G401.6 (cell line): ENCODE results near the gene GALT.

Experiments used
- FAIRE-seq: peaks from 2 replicates; lab custom pipeline; 2012; peaks lifted over from hg19 to GRCh38; lab: Jason Lieb, UNC

GALT gene

GRCh38 chr9:34651876-34652601, 5.6 kb downstream of the GALT start, which contains the start of gene IL11RA:
IL11RA (plus strand) TSS chr9:34652185; CDS start chr9:34655218, 3,033 bp downstream.
- FAIRE-seq = no peak

DNA sequence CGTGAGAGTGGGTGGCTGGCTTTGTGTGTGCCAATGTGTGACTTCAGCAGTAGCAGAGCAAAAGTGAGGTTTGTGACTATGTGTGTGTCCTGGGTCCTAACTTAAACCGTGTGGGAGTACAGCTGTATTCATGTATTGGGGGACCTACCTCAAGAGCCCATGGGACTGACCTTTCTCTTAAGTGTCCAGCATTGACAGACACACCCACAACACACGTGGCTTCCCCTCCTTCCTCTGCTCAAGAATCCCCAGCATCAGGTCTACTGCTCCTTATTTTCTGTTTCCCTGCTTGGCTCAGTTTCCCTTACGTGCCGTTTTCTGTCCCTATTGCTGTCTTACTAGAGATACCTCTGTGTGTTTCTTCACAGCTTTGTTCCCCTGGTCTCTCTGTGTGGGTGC, 6.1 kb downstream of the GALT start:
- FAIRE-seq = no peak

- FAIRE-seq = no peak
These were observed 6.9 kb downstream of the GALT start for GRCh38 chr9:34653151-34654072.

DNA sequence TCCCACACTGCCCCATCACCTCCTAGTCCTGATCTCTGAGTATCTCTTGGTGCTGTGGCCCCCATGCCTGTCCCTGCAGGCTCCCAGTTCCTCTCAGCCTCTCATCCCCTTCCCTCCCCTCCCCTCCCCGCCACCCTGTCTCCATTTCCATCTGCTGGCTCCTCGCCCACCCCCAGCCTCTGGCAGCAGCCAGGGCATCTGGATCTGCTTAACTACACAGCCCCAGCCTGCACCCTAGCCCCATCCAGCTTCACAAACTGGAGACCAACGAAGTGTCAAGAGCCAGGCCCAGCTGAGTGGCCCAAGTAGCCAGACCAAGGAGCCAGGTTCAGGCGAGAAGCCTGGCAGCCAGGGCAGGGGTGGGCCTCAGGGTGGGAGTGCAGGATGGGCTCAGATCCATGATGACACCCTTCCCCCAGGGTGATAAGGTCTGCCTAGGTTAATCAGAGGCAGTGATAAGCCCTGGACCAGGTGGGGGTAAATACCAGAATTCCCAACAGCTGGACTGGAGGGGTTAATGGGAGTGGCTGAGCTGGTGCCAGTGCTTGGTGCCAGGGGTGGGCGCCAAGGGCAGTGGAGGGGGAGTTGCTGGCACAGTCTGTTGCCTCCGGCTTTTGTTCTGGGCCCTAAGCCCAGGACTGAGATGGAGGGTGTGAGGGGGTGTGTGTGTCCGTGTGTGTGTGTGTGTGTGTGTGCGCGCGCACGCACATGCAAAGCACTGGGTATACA, 8.0 kb downstream of the GALT start:
- FAIRE-seq = no peak

- no peak for FAIRE-seq
These were observed 8.9 kb downstream of the GALT start for GRCh38 chr9:34655394-34655793.

- no peak for FAIRE-seq
These were observed 10.5 kb downstream of the GALT start for GRCh38 chr9:34656992-34657391.

DNA sequence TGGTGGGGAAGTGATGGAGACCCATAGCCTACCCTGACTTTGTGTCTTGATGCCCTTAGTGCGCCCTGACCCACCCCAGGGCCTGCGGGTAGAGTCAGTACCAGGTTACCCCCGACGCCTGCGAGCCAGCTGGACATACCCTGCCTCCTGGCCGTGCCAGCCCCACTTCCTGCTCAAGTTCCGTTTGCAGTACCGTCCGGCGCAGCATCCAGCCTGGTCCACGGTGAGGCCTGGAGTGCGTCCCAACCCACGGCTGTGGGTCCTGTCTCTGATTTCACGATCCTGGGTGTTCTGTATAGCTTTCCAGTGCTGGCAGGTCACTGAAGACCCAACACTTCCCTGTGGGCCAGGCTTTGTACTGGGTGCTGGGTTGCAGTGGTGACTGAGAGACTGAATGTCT, 12.0 kb downstream of the GALT start:
- no peak for FAIRE-seq

DNA sequence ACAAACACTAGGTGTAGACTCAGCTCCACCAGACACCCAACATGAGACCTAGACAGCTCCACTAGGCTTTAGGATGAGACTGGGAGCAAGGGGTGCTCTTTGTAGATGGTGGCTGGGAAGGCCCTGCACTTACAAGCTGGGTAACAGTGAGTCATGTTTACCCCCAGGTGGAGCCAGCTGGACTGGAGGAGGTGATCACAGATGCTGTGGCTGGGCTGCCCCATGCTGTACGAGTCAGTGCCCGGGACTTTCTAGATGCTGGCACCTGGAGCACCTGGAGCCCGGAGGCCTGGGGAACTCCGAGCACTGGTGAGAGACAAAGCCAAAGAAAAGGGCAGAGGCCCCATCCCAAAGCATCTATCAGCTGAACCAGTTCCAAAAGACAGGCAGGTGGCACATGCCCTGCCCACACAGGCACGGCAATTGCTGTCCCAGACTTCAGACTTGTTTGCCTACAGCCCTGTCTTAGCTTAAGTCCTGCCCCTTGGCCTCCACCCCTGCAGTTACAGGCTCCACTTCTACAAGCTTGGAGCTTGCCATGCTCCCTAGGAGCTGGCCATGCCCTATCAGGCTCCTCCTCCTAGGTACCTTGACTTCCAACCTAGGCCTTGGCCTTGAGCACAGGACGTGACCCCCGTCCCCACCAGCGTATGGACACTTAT, 13.2 kb downstream of the GALT start:
- no peak for FAIRE-seq

GRCh38 chr9:34662526-34663302, 16.2 kb downstream of the GALT start, which contains the start of gene CCL27:
CCL27 (minus strand) TSS chr9:34662657; CDS start chr9:34662633, 24 bp downstream.
- FAIRE-seq = no peak

DNA sequence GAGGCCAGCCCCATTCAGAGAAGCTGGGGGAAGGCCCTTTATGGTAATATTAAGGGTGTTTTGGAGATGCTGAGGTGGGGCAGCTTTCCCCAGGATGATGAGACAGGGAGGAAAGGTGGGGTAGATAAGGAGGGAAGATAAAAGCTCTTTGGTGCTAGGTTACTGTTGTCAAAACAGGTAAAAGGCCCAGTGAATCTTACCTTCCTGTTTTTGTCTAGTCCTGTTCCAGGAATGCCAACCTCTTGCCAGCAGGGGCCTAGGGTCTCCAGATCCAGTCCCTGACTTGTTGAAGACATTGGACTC, 16.8 kb downstream of the GALT start:
- no peak for FAIRE-seq

GRCh38 chr9:34664281-34665066, 18.0 kb downstream of the GALT start:
- peak; percentile 59 for FAIRE-seq

GRCh38 chr9:34665067-34665380, 18.5 kb downstream of the GALT start:
- no peak for FAIRE-seq

GRCh38 chr9:34665381-34666250, 19.1 kb downstream of the GALT start:
- no peak for FAIRE-seq

- no peak for FAIRE-seq
These were observed 23.5 kb downstream of the GALT start for GRCh38 chr9:34669809-34670562.

- no peak for FAIRE-seq
These were observed 24.8 kb downstream of the GALT start for GRCh38 chr9:34671307-34671706.

GRCh38 chr9:34674440-34674839, 28.0 kb downstream of the GALT start:
- FAIRE-seq = no peak

DNA sequence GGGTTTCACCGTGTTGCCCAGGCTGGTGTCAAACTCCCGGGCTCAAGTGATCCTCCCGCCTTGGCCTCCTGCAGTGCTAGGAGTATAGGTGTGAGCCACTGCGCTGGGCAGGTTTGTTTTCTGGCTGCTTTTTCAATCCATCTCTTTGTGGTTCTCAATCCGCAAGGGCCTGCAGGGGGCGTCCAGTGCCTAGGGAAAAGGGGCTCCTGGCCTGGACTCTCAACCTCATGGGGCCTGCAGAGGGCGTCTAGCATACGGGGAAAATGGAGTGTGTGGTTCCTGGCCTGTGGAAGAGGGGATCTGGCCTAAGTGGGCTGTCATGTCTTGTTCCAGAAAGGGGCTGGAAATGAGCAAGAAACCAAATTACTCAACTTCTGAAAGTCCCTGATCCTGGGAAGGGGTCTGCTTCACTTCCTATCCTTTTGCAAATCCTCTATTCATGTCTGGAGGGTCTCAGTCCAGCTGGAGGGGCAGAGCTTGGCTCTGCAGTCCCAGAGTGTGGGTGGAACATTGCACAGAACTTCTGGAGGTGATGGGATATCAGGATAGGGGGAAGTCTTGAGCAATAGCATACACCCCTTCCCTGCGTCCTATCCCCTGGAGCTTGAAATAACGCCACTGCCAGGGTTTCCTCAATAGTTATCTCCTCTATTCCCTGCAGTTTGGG, 28.7 kb downstream of the GALT start:
- peak; percentile 82 for FAIRE-seq

DNA sequence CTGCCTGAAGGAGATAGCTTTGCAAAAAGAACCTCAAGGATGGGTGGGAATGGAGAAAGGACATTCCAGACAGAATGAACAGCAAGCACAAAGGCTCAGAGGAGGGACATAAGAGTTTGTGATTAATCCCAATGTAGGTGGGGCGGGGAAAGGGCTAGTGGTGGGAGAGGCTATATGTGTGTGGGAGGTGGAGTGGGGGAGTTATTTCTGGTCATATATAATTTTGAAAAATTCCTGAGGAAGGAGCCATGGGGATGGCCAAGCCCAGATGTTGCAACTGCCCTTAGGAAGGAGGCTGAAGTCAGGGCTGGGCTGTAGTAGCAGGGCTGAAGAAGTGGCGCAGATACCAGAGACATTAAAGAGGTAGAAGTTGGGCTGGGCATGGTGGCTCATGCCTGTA, 29.4 kb downstream of the GALT start:
- no peak for FAIRE-seq
